NOMO-1 treated with DMSO at 0.1 percent for 48 hours (cell line): ENCODE data around the gene NMB.
"Not testable (repeated sequence)": the region's sequence is repeated elsewhere in the genome, so short reads cannot be mapped to it uniquely, and the experiment has no call there.

ENCODE experiments used
- DNase-seq: peaks from one replicate; lab custom pipeline; 2025; ENCODE audit not compliant: unreplicated experiment; lab: John Stamatoyannopoulos, UW

NMB gene

DNA sequence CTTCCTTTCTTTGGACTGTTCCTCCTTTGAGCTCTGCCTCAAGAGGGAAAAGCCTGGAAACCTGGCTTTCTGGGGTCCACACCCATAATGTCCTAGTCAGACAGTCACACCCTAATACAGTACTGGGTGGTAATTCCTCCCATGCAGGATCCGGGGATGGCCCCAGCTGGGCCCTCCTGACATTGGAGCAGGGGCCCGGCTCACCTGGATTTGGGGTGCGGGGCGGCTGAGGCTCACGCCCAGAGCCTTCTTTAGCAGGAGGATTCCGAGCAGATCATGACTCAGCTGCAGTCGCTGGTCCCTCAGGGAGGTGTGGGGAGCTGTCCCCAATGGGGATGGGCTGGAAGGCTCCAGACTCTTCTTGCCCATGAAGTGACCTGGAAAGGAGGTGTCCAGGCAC lies 1.0 kb downstream of the NMB start:
- no peak for DNase-seq

DNA sequence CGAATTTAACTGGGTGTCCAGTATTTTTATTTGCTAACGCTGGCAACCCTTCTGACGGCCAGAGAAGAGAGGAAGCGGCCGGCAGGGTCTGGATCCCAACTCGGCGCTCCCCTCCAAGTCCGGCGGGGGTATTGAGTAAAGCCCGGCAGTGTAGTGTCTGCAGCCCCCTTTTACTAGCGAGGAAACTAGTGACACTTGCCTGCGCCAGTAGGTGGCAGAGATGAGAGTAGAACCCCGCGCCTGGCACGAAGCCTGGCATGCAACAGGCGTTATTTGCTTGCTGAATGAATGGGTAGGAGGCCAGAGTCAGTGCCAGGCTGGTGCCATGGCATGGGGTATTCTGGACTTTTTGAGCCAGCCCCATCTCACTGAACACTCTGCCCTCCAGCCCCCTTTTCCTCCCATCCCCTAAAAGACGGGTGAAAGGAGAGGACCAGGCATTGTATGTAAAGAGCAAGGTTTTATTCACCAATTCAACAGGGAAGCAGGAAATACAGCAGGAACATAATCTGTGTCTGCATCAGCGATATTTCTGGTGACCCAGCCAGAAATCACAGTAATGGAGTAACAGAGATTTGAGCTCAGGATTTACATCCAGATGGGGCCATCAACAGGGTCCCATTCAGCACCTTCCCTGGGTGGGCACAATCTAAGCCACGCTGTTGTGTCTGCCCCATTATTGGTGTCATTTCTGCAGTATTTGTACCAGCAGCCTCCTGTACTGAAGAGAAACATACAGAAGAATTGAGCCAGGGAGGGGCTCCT lies 3.1 kb downstream of the NMB start:
- peak; percentile 80 for DNase-seq

DNA sequence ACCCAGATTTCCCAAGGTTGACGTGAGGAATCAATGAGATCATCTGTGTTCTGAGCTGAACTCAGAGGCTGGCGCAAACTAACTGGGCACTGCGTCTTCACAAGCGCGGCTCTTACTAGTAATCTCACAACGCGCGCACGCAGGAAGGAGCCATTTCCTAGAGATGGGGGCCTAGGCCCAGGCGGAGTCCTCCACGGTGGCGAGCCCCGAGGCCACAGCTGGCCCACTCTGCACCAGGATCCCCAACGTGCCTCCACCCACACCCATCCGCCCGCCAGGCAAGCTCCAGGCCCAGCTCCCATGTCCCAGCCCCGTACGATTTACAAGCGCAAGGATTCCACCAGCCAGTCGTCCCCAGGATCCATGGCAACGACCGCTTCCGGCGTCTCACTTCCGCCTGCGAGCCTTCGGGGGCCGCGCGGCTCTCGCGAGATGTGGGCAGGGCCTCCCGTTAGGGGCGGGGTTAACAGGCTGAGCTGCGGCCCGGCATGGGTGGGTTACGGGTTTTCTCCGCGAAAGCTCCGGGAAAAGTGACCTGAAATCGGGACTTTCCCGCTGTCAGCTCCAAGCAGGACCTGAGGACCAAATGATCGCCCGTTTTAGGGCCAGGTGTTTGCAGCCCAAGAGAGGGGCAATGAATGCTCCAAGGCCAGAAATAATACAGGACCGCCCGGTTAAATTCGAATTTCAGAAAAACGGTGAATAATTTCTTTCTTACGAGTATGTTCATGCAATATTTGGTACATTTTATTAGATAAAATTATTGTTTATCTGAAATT lies 3.9 kb downstream of the NMB start, which contains the start of gene WDR73:
Gene WDR73, minus strand, starts transcription at position 374 of the 779 bp plus-strand sequence. Its CDS starts 9 bp downstream, at position 365.
- peak; percentile 86 for DNase-seq

DNA sequence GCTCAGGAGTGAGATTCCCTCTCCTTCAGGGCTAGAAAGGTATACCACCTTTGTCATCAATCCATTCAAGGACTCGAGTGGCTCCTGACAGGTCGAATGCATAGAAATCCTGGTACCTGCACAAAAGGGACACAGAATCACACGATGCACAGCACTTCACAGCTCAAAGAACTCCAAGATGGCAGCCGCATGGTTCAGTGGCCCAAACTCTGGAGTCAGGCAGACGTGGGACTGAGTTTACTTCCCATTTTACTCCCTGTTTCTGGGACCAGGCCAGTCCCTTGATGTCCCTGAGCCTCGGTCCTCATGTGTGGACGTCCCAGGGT lies 4.5 kb downstream of the NMB start:
- DNase-seq = no peak

DNA sequence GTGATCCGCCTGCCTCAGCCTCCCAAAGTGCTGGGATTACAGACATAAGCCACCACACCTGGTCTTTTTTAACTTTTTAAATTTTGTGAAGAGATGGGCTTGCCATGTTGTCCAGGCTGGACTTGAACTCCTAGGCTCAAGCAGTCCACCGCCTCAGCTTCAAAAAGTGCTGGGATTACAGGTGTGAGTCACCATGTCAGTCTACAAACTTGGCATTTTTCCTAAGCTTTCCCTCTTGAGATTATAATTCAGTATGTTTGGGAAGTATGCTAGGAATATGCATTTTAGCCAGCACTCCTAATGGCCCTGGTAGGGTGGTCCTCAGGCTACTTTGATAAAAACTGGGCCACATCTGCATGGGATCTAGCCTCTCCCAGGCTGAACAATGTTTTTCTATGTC lies 8.3 kb downstream of the NMB start:
- DNase-seq = no peak

- no peak for DNase-seq
These were observed 9.5 kb downstream of the NMB start for GRCh38 chr15:84648539-84648938.

DNA sequence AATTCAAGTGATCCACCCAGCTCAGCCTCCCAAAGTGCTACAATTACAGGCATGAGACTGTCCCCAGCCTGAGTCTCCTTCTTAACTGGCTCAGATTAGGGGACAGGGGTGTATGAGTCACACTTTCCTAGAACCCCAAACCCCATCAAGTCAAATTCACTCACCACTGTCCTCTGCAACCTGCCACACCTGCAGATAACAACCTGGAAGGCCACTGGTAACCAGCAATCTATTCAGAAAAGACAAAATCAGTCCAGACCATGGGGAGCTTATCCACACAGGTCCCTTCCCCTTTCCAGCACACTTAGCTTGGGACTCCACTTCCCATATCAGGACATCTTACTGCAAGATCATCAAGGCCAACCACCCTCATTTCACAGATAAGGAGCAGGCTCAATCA lies 10.3 kb downstream of the NMB start:
- DNase-seq = no peak

DNA sequence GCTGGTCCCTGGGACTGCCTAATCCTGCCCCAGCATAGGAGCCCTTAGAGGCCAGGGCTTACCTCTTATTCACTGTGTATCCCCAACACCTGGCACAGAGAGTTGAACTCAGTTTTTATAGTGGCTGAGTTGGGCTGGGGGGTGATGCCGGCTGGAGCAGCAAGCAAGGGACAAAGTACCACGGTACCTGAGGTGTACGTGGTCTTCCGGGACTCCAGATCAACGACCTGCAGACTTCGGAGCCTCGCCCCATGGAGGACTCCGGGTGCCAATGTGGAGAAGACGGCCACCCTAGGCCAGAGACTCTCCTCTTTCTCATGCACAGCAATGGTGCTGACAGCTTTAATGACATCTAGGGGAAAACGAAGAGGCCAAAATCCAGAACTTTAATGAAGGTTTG lies 12.0 kb downstream of the NMB start:
- DNase-seq = no peak

DNA sequence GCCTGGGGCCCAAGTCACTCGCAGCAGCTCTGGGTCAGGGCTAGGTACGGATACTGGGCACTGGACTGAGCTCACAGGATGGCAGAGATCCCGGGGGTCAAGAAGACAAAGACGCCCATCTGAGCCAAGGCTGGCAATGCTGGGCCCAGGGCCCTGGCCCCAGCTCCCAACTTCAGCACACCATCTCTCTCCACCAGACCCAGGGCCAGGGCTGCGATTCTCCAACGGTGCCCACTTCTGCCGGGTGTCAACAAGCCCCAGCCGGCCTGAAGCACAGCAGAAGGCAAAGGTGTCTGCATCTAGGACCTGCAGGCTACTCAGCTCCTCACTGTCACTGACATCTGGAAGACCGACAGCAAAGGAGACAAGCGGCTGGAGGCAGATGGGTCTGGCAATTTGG lies 12.5 kb downstream of the NMB start:
- DNase-seq = no peak

DNA sequence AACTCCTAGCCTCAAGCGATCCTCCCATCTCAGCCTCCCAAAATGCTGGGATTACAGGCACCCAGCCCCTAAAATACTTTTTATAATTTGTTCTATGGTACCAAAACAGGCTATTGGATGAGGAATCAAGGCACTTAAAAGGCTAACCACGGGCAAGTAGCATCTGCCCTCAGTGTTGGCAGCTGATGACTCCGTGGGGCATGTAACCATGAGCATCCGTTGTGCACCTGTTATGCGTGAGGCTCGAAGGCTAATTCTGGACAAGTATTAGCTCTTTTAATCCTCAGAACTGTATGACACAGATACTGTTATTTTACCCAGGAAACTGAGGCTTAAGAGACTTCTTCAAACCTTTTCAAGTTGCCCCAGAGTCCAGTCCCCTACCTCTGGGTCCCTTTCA lies 14.2 kb downstream of the NMB start:
- DNase-seq = no peak

- DNase-seq = not testable (repeated sequence)
These were observed 15.4 kb downstream of the NMB start for GRCh38 chr15:84642640-84643039.

DNA sequence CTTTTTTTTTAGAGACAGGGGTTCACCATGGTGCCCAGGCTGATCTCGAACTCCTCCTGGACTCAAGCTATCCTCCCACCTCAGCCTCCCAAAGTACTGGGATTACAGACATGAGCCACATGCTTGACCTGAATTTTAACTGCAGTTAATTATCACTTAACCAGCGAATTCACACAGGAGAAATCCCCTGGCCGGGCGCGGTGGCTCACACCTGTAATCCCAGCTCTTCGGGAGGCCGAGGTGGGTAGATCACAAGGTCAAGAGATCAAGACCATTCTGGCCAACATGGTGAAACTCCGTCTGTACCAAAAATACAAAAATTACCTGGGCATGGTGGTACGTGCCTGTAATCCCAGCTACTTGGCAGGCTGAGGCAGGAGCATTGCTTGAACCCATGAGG lies 16.1 kb downstream of the NMB start:
- DNase-seq = not testable (repeated sequence)

GRCh38 chr15:84638103-84638502 lies 19.9 kb downstream of the NMB start:
- DNase-seq = no peak

- DNase-seq = no peak
These were observed 23.7 kb downstream of the NMB start for GRCh38 chr15:84634228-84634837.

DNA sequence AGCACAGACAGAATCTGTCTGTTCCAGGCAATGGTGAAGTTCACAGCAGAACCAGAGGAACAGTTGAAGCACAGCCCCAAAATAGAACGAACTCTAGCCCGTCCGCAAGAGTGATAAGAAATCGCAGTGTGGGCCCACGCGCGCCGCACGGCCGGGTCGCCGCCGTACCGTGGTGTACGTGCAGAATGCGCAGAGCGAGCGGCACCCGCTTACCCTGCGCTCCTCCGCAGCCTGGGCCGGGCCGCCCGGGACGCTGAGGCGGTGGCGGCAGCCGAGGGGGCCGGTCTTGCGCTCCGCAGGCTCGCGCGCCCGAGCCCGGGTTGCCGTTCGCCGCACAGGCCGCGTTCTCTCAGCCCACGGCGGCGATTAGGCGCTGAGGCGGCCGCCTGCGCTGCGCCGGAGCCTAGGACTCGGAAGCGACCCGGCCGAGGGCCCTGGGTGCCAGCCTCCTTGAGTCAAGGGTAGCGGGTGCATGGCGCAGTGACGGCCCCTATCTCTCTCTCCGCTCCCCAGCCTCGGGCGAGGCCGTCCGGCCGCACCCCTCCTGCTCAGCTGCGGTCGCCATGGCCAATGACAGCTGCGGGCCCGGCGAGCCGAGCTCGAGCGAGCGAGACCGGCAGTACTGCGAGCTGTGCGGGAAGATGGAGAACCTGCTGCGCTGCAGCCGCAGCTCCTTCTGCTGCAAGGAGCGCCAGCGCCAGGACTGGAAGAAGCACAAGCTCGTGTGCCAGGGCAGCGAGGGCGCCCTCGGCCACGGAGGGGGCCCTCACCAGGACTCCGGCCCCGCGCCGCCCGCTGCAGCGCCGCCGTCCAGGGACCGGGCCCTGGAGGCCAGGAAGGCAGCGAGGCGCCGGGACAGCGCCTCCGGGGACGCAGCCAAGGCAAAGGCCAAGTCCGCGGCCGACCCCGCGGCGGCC lies 24.4 kb downstream of the NMB start:
- DNase-seq = peak; percentile 43

GRCh38 chr15:84631706-84632272 lies 26.2 kb downstream of the NMB start:
- DNase-seq = no peak

DNA sequence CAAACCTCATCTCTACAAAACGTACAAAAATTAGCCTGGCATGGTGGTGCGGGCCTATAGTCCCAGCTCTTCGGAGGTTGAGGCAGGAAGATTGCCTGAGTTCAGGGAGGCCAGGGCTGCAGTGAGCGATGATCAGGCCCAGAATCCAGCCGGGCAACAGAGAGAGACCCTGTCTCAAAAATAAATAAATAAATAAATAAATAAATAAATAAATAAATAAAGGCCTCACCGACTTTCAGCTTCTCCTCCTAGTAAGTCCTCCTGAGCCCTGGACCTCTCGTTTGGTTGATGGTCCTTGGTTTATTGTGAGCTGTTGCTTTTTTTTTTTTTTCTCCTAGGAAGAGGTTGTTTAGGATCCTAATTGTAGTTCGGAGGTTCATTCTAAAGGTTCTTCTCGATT lies 29.0 kb downstream of the NMB start:
- DNase-seq = no peak

DNA sequence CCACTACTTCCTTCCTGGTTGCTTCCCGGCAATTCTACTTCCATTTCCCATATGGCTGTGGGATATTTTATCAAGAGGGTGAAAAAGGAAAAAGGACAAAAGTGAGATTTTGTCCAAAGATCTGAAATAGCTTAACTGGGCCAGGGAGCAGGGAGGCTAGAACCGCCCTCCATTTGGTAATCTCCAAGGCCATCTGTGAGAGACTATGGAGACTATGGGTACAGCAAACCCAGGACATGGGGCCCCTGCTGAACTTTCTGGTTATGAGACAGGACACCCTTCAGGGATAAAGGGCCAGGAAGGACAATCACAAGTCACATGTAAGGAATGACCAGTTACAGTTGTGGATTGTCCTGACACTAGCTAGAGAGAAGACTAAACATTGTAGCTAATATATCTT lies 32.9 kb downstream of the NMB start:
- DNase-seq = no peak

DNA sequence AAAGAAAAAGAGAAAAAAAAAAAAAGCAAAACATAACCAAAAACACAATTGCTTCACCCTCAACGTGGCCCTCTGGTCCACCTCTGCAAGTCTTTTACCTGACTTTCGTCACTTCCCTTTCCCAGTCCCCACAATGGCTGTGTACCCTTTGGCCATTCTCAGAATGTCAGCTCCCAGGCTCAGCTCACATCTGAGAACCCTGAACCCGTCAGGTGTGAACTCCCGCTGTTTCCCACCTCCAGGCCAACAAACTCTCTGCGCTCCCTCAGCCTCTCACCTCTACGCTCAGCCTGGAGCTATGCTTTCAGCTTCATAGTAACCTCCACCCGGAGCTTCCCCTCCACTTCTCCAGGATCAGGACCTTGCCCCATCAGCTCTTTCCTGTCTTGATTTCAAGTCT lies 33.6 kb downstream of the NMB start:
- no peak for DNase-seq

- no peak for DNase-seq
These were observed 36.5 kb downstream of the NMB start for GRCh38 chr15:84621358-84621979.
